GM23248 (cell line): ENCODE measurements around the gene ETV7.

Experiments
- EZH2 ChIP-seq: fragments of 200-600 bp; sonication (generic); IDR thresholded peaks from 2 replicates; pipeline ENCODE4 v1.6.1; 2018; ENCODE audit warnings: antibody characterized with exemption, mild to moderate bottlenecking; ENCODE audit not compliant: insufficient read depth, poor library complexity, severe bottlenecking
- EZH2phosphoT487 ChIP-seq: fragments of 200-600 bp; sonication (generic); IDR thresholded peaks from 2 replicates; pipeline ENCODE4 v1.6.1; 2018; ENCODE audit warnings: antibody characterized with exemption, moderate library complexity, mild to moderate bottlenecking, low read depth; ENCODE audit not compliant: insufficient read depth

GRCh38 chr6:36345681-36346466, 41.6 kb downstream of the ETV7 start:
- TF ChIP-seq EZH2 (no peak), EZH2phosphoT487 (no peak)
